AML-193 (cell line): ENCODE results near the gene BAG1.

Experiments
- DNase-seq, 2 experiments: peaks; one replicate each; lab custom pipeline; 2025; lab: John Stamatoyannopoulos, UW

The BAG1 gene

DNA sequence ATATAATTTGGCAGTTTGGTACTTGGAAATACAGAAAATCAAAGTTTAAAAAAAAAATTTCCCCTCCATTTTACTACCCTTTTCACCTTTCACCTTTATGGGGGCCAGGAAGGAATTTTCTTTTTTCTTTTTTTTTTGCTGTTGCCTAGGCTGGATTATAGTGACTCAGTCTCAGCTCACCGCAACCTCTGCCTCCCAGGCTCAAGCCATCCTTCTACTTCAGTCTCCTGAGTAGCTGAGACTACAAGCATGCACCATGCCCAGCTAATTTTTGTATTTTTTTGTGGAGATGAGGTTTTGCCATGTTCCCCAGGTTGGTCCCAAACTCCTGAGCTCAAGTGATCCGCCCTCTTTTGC lies 9.4 kb upstream of the BAG1 start:
- no peak for DNase-seq

DNA sequence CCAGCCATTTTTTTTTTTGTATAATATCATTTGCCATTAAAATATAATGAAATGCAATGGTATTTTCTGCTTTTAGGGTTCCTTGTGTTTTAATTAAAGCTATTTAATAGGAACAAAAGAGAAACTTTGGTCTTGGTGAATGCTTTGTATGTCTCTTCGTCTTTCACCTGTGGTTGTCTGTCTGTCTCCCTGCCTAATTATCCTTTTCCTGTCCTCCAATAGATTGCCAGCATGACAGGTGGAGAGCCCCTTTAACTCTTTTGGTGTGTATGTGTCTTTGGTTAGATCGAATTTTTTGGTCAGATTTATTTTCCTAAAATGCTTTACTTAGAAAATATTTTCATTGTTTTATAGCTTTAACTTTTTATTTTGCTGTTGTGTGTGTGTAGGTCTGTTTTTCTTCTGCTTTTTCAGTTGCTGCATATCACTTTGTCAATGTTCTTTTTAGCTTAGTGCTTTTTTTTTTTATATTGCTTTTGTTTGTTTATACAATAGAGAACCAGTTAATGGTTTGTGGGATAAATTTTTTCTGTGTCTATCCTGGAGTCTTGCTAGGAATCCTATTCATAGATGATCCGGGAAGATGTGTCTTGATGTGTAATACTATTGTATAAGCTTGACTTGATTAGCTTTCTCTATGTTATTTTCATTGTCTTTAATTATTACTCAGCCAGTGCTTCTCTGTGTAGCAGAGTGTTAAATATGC lies 8.9 kb upstream of the BAG1 start:
- no peak for DNase-seq

- no peak for DNase-seq
Observed at GRCh38 chr9:33272061-33272460, 7.6 kb upstream of the BAG1 start.

GRCh38 chr9:33270146-33270545 lies 5.6 kb upstream of the BAG1 start:
- no peak for DNase-seq

- no peak for DNase-seq
Observed at GRCh38 chr9:33267151-33267767, 2.8 kb upstream of the BAG1 start.

GRCh38 chr9:33265211-33265865 lies 830 bp upstream of the BAG1 start:
- DNase-seq = no peak

GRCh38 chr9:33264003-33264472 lies 470 bp downstream of the BAG1 start:
- peak; percentile 21 to 25 for DNase-seq

- peak in 1 of 2 experiments; percentile 12 for DNase-seq
Observed at GRCh38 chr9:33263131-33264002, 1.1 kb downstream of the BAG1 start.

DNA sequence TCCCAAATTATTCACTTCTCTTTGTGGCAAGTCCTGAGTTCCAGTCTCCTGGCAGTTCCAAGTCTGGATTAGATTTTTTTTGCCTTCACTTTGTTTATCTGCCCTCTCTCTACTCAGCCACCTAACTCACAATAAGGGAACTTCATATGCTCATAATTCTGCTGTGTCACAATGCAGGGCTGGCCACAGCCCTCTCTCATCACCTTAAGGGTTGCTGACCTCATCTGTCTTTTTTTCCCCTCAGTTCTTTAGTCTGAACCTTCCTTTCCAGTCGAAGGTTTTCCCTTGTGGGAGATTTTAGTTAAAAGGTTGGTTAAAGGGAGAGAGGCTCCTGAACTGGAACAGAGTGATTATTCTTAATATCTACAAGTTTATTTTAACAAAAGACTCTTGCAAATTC lies 4.1 kb downstream of the BAG1 start:
- peak in 1 of 2 experiments; percentile 28 for DNase-seq

- DNase-seq = no peak
Observed at GRCh38 chr9:33257276-33257675, 7.2 kb downstream of the BAG1 start.

DNA sequence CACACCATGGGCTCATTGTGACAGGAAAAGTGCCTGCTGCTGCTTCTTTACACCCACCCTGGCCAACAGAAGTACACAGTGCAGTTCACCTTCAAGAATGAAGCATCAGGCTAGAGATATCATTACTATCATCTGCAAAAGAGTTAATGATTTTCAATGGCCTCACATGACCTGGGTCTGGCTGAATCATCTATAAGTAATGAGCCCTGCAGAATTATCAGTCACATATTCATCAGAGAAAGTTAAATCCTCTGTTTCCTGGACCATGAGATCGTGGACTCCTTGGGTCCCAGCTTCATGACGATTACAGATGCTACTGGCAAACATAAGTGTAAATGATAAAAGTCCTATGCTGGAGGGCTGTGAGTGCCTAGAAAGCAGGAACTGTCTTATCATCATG lies 8.3 kb downstream of the BAG1 start:
- DNase-seq = no peak

- no peak for DNase-seq
Observed at GRCh38 chr9:33255471-33255870, 9.0 kb downstream of the BAG1 start.

- no peak for DNase-seq
Observed at GRCh38 chr9:33255014-33255413, 9.5 kb downstream of the BAG1 start.

- no peak for DNase-seq
Observed at GRCh38 chr9:33254211-33254610, 10.3 kb downstream of the BAG1 start.

- DNase-seq = no peak
Observed at GRCh38 chr9:33250458-33250995, 14.0 kb downstream of the BAG1 start.

DNA sequence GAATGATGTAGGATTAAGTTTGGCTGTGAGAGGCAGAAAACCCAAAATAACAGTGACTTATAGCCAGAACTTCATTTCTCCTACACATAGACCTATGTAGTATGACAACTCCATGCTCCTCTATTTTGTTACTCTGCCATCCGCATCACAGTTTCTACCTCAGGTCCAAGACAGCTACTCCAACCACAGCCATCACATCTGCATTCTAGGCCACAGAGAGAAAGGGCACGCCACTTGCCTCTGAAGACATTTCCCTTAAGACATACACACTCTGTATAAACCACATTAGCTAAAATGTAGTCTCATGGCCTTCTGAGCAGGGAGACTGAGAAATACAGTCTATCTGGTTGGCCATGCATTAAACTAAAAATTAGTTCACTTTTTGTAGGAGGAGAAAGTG lies 14.5 kb downstream of the BAG1 start:
- DNase-seq = no peak

DNA sequence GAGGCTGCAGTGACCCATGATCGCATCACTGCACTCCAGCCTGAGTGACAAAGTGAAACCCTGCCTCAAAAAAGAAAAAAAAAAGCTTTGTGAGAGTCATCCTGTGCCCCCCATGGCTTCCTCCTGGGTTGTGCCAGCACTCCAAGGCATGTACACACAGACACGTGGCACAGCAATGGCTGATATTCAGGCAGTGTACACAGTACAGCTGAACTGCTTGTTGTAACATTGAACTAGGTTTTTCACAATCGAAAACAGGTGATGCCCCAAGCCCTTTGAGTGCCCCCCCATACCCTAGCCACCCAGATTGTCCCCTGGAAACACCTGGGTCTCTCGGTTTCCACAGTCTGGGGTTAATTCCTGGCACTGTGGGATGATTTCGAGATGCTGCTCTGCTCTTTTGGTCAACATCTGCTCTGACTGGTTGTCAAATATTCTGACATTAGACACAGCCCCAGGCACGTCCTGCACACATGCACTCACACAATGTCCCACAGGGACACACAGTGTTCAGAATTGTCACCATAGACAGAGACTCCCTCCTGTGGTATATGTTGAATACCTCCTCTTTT lies 15.3 kb downstream of the BAG1 start:
- DNase-seq = no peak

DNA sequence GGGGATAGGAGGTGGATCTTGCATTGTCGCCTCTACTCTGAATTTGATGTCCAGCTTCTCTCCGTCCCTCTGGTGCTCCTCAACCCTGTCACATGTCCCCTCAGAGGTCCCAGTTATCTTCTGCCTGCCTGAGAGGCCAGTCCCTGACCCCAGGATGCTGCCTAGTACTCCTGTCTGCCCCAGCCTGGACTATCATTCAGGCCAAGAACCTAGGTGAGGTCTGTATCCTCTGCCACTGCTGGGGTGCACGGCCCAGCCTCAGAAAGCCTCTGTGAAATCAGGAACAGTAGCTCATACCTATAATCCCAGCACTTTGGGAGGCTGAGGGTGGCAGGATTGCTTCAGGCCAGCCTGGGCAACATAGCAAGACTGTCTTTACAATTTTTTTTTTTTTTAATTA lies 15.9 kb downstream of the BAG1 start:
- DNase-seq = no peak

GRCh38 chr9:33246269-33246860 lies 18.1 kb downstream of the BAG1 start:
- no peak for DNase-seq

GRCh38 chr9:33245341-33245740 lies 19.2 kb downstream of the BAG1 start:
- no peak for DNase-seq

DNA sequence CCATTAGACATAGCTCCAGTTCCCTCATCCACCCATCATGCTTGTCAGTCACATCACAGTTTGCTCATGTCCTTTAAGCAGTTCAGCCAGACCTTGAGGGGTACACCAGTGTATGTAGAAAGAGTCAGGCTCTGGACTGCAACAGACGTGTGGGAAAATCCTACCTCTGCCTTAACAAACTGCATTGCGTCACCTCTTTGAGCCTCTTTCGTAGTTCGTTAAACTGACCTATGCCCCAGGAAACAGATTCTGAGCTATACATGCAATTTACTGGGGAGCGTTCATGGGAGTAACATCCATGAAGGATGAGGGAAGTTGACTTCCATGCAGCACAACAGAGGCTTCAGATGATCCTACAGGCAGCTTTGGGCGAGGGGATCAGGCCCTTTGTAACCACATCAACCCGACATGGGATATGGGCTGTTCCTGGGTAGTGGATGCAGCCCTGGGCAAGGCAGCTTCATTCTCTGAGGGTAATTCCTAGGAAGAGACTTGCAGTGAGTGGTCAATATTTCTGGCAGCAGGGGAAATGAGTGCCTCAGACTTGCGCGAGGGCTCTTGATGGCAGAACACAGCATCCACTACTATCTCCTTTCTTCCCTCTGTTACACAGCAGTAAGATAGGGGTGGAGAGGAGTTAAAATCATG lies 20.2 kb downstream of the BAG1 start:
- DNase-seq = no peak
